ENCODE data around the gene ROCK2.

Gene ROCK2

GRCh38 chr2:11222845-11223244, 121.6 kb downstream of the ROCK2 start:
- Histone ChIP-seq H3K9me3 (ENCODE audit: control insufficient read depth, insufficient read depth, low read length) (no peaks in the 10 kb centered on the region), H3K9ac (ENCODE audit: low read depth, low read length) (no peak overlapping the region), H3K36me3 (ENCODE audit: insufficient read depth, low read length) (0 out of 2 replicates have a peak, but pooled peaks cover 7% of the 10 kb centered on the region)

GRCh38 chr2:11220445-11220844, 124.0 kb downstream of the ROCK2 start:
- 0 out of 2 replicates have a peak, but pooled peaks cover 7% of the 10 kb centered on the region for H3K36me3 ChIP-seq (ENCODE audit: insufficient read depth, low read length)
- peaks cover 14% of the 10 kb centered on the region for H3K4me1 ChIP-seq (ENCODE audit: insufficient read depth, low read length)
- no peak overlapping the region for H3K9ac ChIP-seq (ENCODE audit: low read depth, low read length)
- no peaks in the 10 kb centered on the region for H3K9me3 ChIP-seq (ENCODE audit: control insufficient read depth, insufficient read depth, low read length)

More at GRCh38 chr2:11222845-11223244, 121.6 kb downstream of the ROCK2 start:
- peaks cover 14% of the 10 kb centered on the region for H3K4me1 ChIP-seq (ENCODE audit: insufficient read depth, low read length)

DNA sequence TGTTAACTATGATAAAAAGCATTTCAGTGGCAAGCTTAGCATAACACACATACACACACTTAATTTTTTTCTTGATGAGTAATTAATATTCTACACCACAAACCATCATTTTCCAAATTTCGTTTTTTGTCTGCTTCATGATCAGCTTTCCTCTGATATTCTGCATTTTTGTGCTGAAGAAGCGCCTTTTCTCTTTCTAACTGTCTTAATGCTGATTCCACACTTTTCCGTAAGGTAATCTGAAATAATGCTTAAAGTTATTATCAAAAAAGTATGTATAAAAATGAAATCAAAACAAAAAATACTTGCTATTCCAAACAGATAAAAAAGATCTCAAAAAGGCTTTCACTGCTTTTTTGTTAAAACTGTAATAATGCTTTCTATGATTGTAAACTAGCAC, 129.0 kb downstream of the ROCK2 start:
- Histone ChIP-seq H3K36me3 (ENCODE audit: insufficient read depth, low read length) (peaks cover 5% of the 10 kb centered on the region; the same call in 1 of the 2 replicates), H3K9me3 (ENCODE audit: control insufficient read depth, insufficient read depth, low read length) (no peaks in the 10 kb centered on the region), H3K4me1 (ENCODE audit: insufficient read depth, low read length) (no peaks in the 10 kb centered on the region), H3K9ac (ENCODE audit: low read depth, low read length) (no peak overlapping the region)

- H3K9me3 ChIP-seq (ENCODE audit: control insufficient read depth, insufficient read depth, low read length): no peaks in the 10 kb centered on the region
- H3K9ac ChIP-seq (ENCODE audit: low read depth, low read length): no peak overlapping the region
- H3K4me1 ChIP-seq (ENCODE audit: insufficient read depth, low read length): no peaks in the 10 kb centered on the region
- H3K36me3 ChIP-seq (ENCODE audit: insufficient read depth, low read length): peaks cover 3% of the 10 kb centered on the region; the same call in 1 of the 2 replicates
Observed at GRCh38 chr2:11214770-11215169, 129.7 kb downstream of the ROCK2 start.

GRCh38 chr2:11213975-11214374, 130.5 kb downstream of the ROCK2 start:
- Histone ChIP-seq H3K9ac (ENCODE audit: low read depth, low read length) (no peak overlapping the region), H3K4me1 (ENCODE audit: insufficient read depth, low read length) (no peaks in the 10 kb centered on the region), H3K36me3 (ENCODE audit: insufficient read depth, low read length) (no peaks in the 10 kb centered on the region; the same call in 1 of the 2 replicates), H3K9me3 (ENCODE audit: control insufficient read depth, insufficient read depth, low read length) (no peaks in the 10 kb centered on the region)

- Histone ChIP-seq H3K9ac (ENCODE audit: low read depth, low read length) (no peak overlapping the region), H3K36me3 (ENCODE audit: insufficient read depth, low read length) (no peaks in the 10 kb centered on the region; the same call in 1 of the 2 replicates), H3K4me1 (ENCODE audit: insufficient read depth, low read length) (no peaks in the 10 kb centered on the region), H3K9me3 (ENCODE audit: control insufficient read depth, insufficient read depth, low read length) (no peaks in the 10 kb centered on the region)
Observed at GRCh38 chr2:11213090-11213638, 131.3 kb downstream of the ROCK2 start.

GRCh38 chr2:11212645-11213044, 131.8 kb downstream of the ROCK2 start:
- no peak overlapping the region for H3K9ac ChIP-seq (ENCODE audit: low read depth, low read length)
- H3K9me3 ChIP-seq (ENCODE audit: control insufficient read depth, insufficient read depth, low read length): no peaks in the 10 kb centered on the region
- H3K36me3 ChIP-seq (ENCODE audit: insufficient read depth, low read length): no peaks in the 10 kb centered on the region; the same call in 1 of the 2 replicates
- H3K4me1 ChIP-seq (ENCODE audit: insufficient read depth, low read length): no peaks in the 10 kb centered on the region

- Histone ChIP-seq H3K9ac (ENCODE audit: low read depth, low read length) (no peak overlapping the region), H3K36me3 (ENCODE audit: insufficient read depth, low read length) (no peaks in the 10 kb centered on the region; the same call in 1 of the 2 replicates), H3K9me3 (ENCODE audit: control insufficient read depth, insufficient read depth, low read length) (no peaks in the 10 kb centered on the region), H3K4me1 (ENCODE audit: insufficient read depth, low read length) (no peaks in the 10 kb centered on the region)
Observed at GRCh38 chr2:11208083-11208482, 136.4 kb downstream of the ROCK2 start.

DNA sequence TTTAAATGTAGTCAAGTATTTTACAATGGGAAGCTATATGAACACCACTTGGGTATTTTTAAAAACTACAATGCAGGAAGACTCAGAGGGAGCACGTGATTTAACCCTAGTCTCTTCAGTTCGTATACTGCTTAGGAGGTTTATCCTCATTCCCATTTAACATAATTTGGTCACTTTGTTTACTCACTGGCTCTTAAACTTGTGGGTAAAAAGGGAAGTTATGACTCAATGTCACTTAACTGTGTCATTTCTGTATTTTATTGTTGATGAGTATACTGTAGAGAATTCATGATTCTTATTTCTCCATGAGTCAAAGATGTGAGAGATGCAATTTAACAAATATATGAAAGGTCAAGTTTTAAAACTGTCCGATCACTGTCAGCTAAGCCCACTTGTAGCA, 141.0 kb downstream of the ROCK2 start:
- Histone ChIP-seq H3K9me3 (ENCODE audit: control insufficient read depth, insufficient read depth, low read length) (no peaks in the 10 kb centered on the region), H3K4me1 (ENCODE audit: insufficient read depth, low read length) (no peaks in the 10 kb centered on the region), H3K9ac (ENCODE audit: low read depth, low read length) (no peak overlapping the region), H3K36me3 (ENCODE audit: insufficient read depth, low read length) (peaks cover 4% of the 10 kb centered on the region; the same call in 1 of the 2 replicates)

DNA sequence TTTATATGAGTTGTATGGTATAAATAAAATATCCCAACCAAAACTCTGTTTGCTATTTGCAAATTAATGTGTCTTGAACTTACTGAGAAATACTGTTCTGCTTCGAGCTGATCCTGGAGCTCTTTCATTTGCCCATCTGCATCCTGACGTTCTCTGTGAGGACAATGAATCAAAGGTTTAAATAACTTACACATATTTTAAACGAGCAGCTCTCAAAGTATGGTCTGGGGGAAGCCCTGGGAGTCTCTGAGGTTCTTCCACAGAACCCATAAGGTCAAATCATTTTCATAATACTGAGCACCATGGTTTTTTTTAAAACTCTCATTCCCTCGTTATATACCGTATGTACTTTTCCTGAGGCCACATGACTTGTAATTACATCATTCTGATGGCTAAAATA, 142.5 kb downstream of the ROCK2 start:
- H3K4me1 ChIP-seq (ENCODE audit: insufficient read depth, low read length): no peaks in the 10 kb centered on the region
- no peaks in the 10 kb centered on the region for H3K9me3 ChIP-seq (ENCODE audit: control insufficient read depth, insufficient read depth, low read length)
- peaks cover 4% of the 10 kb centered on the region; the same call in 1 of the 2 replicates for H3K36me3 ChIP-seq (ENCODE audit: insufficient read depth, low read length)
- no peak overlapping the region for H3K9ac ChIP-seq (ENCODE audit: low read depth, low read length)

DNA sequence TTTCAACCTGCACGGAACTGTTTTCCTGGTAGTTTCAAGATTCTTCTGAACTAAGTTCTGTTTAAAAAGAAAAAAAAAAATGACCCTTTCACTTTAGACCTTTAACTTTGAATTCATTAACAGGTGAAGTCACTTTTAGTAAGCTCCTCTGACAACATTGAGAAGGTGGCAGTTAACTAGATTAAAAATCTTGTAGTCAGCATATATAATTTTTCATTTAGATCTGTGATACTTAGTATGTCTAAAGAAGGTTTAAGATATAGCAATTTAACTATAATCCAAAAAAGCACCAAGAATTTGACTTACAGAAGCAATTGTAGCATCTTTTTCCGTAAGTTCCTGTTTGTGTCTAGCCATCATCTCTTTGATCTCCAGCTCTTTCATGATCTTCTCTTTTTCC, 143.8 kb downstream of the ROCK2 start:
- peaks cover 7% of the 10 kb centered on the region; the same call in 1 of the 2 replicates for H3K36me3 ChIP-seq (ENCODE audit: insufficient read depth, low read length)
- no peaks in the 10 kb centered on the region for H3K9me3 ChIP-seq (ENCODE audit: control insufficient read depth, insufficient read depth, low read length)
- H3K9ac ChIP-seq (ENCODE audit: low read depth, low read length): no peak overlapping the region
- H3K4me1 ChIP-seq (ENCODE audit: insufficient read depth, low read length): no peaks in the 10 kb centered on the region

DNA sequence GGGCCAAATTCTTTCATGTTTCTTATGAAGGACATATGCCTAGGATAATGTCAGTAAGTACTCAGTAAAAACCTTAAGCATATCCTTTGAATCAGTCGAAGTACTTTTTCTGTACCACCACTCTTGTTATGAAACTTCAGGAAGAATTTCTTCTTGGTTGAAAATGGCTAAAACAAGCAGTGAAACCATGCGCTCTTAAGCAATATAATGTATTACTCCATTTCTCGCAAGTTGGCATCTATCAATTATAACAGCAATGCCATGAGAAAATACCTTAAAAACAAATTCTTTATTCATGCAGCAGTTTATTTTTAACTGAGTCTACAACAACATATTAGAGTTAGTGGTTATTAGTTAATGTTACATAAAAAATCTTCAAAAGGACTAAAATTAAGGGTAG, 148.2 kb downstream of the ROCK2 start:
- Histone ChIP-seq H3K9me3 (ENCODE audit: control insufficient read depth, insufficient read depth, low read length) (no peaks in the 10 kb centered on the region), H3K36me3 (ENCODE audit: insufficient read depth, low read length) (peaks cover 7% of the 10 kb centered on the region; the same call in 1 of the 2 replicates), H3K9ac (ENCODE audit: low read depth, low read length) (no peak overlapping the region), H3K4me1 (ENCODE audit: insufficient read depth, low read length) (no peaks in the 10 kb centered on the region)

GRCh38 chr2:11187731-11188130, 156.7 kb downstream of the ROCK2 start:
- no peak overlapping the region for H3K9ac ChIP-seq (ENCODE audit: low read depth, low read length)
- peaks cover 4% of the 10 kb centered on the region for H3K36me3 ChIP-seq (ENCODE audit: insufficient read depth, low read length)
- H3K9me3 ChIP-seq (ENCODE audit: control insufficient read depth, insufficient read depth, low read length): no peaks in the 10 kb centered on the region
- no peaks in the 10 kb centered on the region for H3K4me1 ChIP-seq (ENCODE audit: insufficient read depth, low read length)

GRCh38 chr2:11187083-11187619, 157.3 kb downstream of the ROCK2 start:
- Histone ChIP-seq H3K36me3 (ENCODE audit: insufficient read depth, low read length) (peaks cover 4% of the 10 kb centered on the region; the same call in 1 of the 2 replicates), H3K9ac (ENCODE audit: low read depth, low read length) (no peak overlapping the region), H3K4me1 (ENCODE audit: insufficient read depth, low read length) (no peaks in the 10 kb centered on the region), H3K9me3 (ENCODE audit: control insufficient read depth, insufficient read depth, low read length) (no peaks in the 10 kb centered on the region)

GRCh38 chr2:11186145-11186544, 158.3 kb downstream of the ROCK2 start:
- H3K4me1 ChIP-seq (ENCODE audit: insufficient read depth, low read length): no peaks in the 10 kb centered on the region
- H3K9me3 ChIP-seq (ENCODE audit: control insufficient read depth, insufficient read depth, low read length): no peaks in the 10 kb centered on the region
- no peak overlapping the region for H3K9ac ChIP-seq (ENCODE audit: low read depth, low read length)
- peaks cover 4% of the 10 kb centered on the region; the same call in 1 of the 2 replicates for H3K36me3 ChIP-seq (ENCODE audit: insufficient read depth, low read length)

Measured in ES-I3 (cell line).